B cell (primary cell): ENCODE data around the gene DAPK3.
"Not testable (repeated sequence)": the region's sequence is repeated elsewhere in the genome, so short reads cannot be mapped to it uniquely, and the experiment has no call there.

Source experiments
- EZH2 ChIP-seq: IDR thresholded peaks from 2 replicates; pipeline ENCODE4 v1.6.1; 2012; ENCODE audit warnings: borderline replicate concordance, low read depth, mild to moderate bottlenecking, moderate library complexity, low read length; ENCODE audit not compliant: insufficient read depth, poor library complexity, severe bottlenecking
- TF ChIP-seq, protein P1 (sequence below): fragments of 200-600 bp; IDR thresholded peaks from one replicate; pipeline ENCODE4 v1.8.0; 2022; ENCODE audit warnings: antibody characterized with exemption, mild to moderate bottlenecking

GRCh38 chr19:3955276-3955675 is 15.6 kb downstream of the DAPK3 start:
- TF ChIP-seq, protein P1, sequence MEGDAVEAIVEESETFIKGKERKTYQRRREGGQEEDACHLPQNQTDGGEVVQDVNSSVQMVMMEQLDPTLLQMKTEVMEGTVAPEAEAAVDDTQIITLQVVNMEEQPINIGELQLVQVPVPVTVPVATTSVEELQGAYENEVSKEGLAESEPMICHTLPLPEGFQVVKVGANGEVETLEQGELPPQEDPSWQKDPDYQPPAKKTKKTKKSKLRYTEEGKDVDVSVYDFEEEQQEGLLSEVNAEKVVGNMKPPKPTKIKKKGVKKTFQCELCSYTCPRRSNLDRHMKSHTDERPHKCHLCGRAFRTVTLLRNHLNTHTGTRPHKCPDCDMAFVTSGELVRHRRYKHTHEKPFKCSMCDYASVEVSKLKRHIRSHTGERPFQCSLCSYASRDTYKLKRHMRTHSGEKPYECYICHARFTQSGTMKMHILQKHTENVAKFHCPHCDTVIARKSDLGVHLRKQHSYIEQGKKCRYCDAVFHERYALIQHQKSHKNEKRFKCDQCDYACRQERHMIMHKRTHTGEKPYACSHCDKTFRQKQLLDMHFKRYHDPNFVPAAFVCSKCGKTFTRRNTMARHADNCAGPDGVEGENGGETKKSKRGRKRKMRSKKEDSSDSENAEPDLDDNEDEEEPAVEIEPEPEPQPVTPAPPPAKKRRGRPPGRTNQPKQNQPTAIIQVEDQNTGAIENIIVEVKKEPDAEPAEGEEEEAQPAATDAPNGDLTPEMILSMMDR, result not testable (repeated sequence)
- TF ChIP-seq EZH2, result not testable (repeated sequence)
